KMS-11 (cell line): ENCODE results near the gene ZBTB45.
A peak's percentile ranks its signal among the peaks of the same experiment; 100 is the strongest.

Experiments used
- H2AFZ ChIP-seq: fragments of 200-600 bp; sonication (generic); 2 replicates; pipeline ENCODE4 v1.6.1; 2016; ENCODE audit warnings: antibody characterized with exemption, mixed run types, low read depth
- H3K27ac ChIP-seq: fragments of 200-600 bp; sonication (generic); 2 replicates; pipeline ENCODE4 v1.6.1; 2016; ENCODE audit warnings: mild to moderate bottlenecking, mixed run types
- H3K27me3 ChIP-seq: fragments of 200-600 bp; sonication (generic); 2 replicates; pipeline ENCODE4 v1.6.1; 2017; ENCODE audit warnings: mild to moderate bottlenecking, low read depth, mixed run types, moderate library complexity; ENCODE audit not compliant: insufficient read depth
- H3K36me3 ChIP-seq: fragments of 200-600 bp; sonication (generic); 2 replicates; pipeline ENCODE4 v1.6.1; 2017; ENCODE audit warnings: mild to moderate bottlenecking, mixed run types; ENCODE audit not compliant: insufficient read depth
- H3K4me1 ChIP-seq: fragments of 200-600 bp; sonication (generic); 2 replicates; pipeline ENCODE4 v1.6.1; 2016; ENCODE audit warnings: mild to moderate bottlenecking, low read depth, mixed run types; ENCODE audit not compliant: poor library complexity, severe bottlenecking
- H3K4me2 ChIP-seq: fragments of 200-600 bp; sonication (generic); 2 replicates; pipeline ENCODE4 v1.7.0; 2016; ENCODE audit warnings: mild to moderate bottlenecking, mixed run types
- H3K4me3 ChIP-seq: fragments of 200-600 bp; sonication (generic); IDR thresholded peaks from 2 replicates; pipeline ENCODE4 v1.6.1; 2017; ENCODE audit warnings: low read depth, low read length, mixed read lengths; ENCODE audit not compliant: insufficient read depth
- H3K79me2 ChIP-seq: fragments of 200-600 bp; sonication (generic); 2 replicates; pipeline ENCODE4 v1.6.1; 2016; ENCODE audit warnings: low read depth, mixed run types; ENCODE audit not compliant: insufficient read depth
- H3K9ac ChIP-seq: fragments of 200-600 bp; sonication (generic); 2 replicates; pipeline ENCODE4 v1.6.1; 2016; ENCODE audit warnings: mild to moderate bottlenecking, mixed run types
- H4K20me1 ChIP-seq: fragments of 200-600 bp; sonication (generic); 2 replicates; pipeline ENCODE4 v1.6.1; 2016; ENCODE audit warnings: mild to moderate bottlenecking, mixed run types; ENCODE audit not compliant: insufficient read depth
- CTCF ChIP-seq: fragments of 200-600 bp; sonication (generic); conservative IDR thresholded peaks from 2 replicates; pipeline ENCODE4 v1.6.1; 2017; ENCODE audit warnings: low read depth, mild to moderate bottlenecking, antibody characterized with exemption, low read length, moderate library complexity, mixed read lengths

ZBTB45 gene

GRCh38 chr19:58499021-58499927, 20.3 kb downstream of the ZBTB45 start:
- Histone ChIP-seq H3K27ac (peak overlapping the region; percentile 35), H3K36me3 (no peaks in the 10 kb centered on the region), H3K79me2 (peaks cover 16% of the 10 kb centered on the region; the same call in 1 of the 2 replicates), H3K4me1 (peaks cover 10% of the 10 kb centered on the region), H3K4me3 (no peak overlapping the region), H3K4me2 (peak overlapping the region; percentile 96), H2AFZ (peak overlapping the region; percentile 97), H3K9ac (peak overlapping the region; percentile 76), H3K27me3 (no peaks in the 10 kb centered on the region), H4K20me1 (no peaks in the 10 kb centered on the region)
- peak; percentile 29; the same call in 1 of the 2 replicates for TF ChIP-seq CTCF

GRCh38 chr19:58498316-58499020, 21.1 kb downstream of the ZBTB45 start:
- H3K27me3 ChIP-seq = no peaks in the 10 kb centered on the region
- H3K79me2 ChIP-seq = peaks cover 16% of the 10 kb centered on the region; the same call in 1 of the 2 replicates
- H3K27ac ChIP-seq = peak overlapping the region; percentile 33; the same call in 1 of the 2 replicates
- no peaks in the 10 kb centered on the region for H3K36me3 ChIP-seq
- no peaks in the 10 kb centered on the region for H4K20me1 ChIP-seq
- peak overlapping the region; percentile 76 for H3K9ac ChIP-seq
- no peak for TF ChIP-seq CTCF
- H3K4me2 ChIP-seq = peak overlapping the region; percentile 96
- no peak overlapping the region for H3K4me3 ChIP-seq
- peaks cover 10% of the 10 kb centered on the region for H3K4me1 ChIP-seq
- H2AFZ ChIP-seq = peak overlapping the region; percentile 77

GRCh38 chr19:58497634-58498170, 21.9 kb downstream of the ZBTB45 start:
- no peak overlapping the region for H3K9ac ChIP-seq

More at GRCh38 chr19:58497634-58498170, 21.9 kb downstream of the ZBTB45 start:
- TF ChIP-seq CTCF = no peak
- no peaks in the 10 kb centered on the region for H3K36me3 ChIP-seq
- H3K4me3 ChIP-seq = no peak overlapping the region
- H3K27me3 ChIP-seq = no peaks in the 10 kb centered on the region
- H2AFZ ChIP-seq = no peak overlapping the region
- peaks cover 16% of the 10 kb centered on the region; the same call in 1 of the 2 replicates for H3K79me2 ChIP-seq
- no peak overlapping the region for H3K27ac ChIP-seq
- no peaks in the 10 kb centered on the region for H4K20me1 ChIP-seq
- H3K4me2 ChIP-seq = no peak overlapping the region; the same call in 1 of the 2 replicates
- H3K4me1 ChIP-seq = peaks cover 10% of the 10 kb centered on the region
